ENCODE data around the gene SYT17. TPM values are rescaled to one million over a fixed set of nuclear protein-coding genes. Genes with fewer than 3 reads are reported as not detected.

The SYT17 gene
- total RNA-seq, 1 donor from 2014 or later = 10.7 TPM

DNA sequence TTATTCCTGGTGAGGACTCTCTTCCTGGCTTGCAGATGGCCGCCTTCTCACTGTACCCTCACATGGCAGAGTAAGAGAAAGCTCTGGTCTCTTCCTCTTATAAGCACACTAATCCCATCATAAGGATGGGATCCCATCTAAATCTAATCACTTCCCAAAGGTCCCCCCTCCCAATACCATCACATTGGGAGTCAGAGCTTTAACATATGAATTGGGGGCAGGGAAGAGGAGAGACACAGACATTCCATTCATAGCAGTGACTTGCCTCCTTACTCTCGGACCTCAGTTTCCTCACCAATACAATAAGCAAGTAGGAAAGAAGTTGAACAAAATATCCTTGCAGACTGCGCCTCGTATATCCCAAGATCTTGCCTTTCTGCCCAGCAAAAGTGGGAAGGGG is 119.2 kb downstream of the SYT17 start:
- TF ChIP-seq, protein P1, sequence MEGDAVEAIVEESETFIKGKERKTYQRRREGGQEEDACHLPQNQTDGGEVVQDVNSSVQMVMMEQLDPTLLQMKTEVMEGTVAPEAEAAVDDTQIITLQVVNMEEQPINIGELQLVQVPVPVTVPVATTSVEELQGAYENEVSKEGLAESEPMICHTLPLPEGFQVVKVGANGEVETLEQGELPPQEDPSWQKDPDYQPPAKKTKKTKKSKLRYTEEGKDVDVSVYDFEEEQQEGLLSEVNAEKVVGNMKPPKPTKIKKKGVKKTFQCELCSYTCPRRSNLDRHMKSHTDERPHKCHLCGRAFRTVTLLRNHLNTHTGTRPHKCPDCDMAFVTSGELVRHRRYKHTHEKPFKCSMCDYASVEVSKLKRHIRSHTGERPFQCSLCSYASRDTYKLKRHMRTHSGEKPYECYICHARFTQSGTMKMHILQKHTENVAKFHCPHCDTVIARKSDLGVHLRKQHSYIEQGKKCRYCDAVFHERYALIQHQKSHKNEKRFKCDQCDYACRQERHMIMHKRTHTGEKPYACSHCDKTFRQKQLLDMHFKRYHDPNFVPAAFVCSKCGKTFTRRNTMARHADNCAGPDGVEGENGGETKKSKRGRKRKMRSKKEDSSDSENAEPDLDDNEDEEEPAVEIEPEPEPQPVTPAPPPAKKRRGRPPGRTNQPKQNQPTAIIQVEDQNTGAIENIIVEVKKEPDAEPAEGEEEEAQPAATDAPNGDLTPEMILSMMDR (IDR thresholded peaks at IDR 0.05; ENCODE audit: unreplicated experiment) = no peak
- H3K36me3 Mint-ChIP-seq (ENCODE audit: insufficient read depth) = no peaks in the 10 kb centered on the region
- H3K27me3 Mint-ChIP-seq = no peaks in the 10 kb centered on the region
- peaks cover 9% of the 10 kb centered on the region for H3K4me1 Mint-ChIP-seq (ENCODE audit: low read depth)
- DNase-seq (ENCODE audit: low spot score, unreplicated experiment) = no peak
- H3K4me3 Mint-ChIP-seq (ENCODE audit: low read depth) = no peak overlapping the region
- no peaks in the 10 kb centered on the region for H3K9me3 Mint-ChIP-seq (ENCODE audit: low read depth)
- no peak overlapping the region for H3K27ac Mint-ChIP-seq

DNA sequence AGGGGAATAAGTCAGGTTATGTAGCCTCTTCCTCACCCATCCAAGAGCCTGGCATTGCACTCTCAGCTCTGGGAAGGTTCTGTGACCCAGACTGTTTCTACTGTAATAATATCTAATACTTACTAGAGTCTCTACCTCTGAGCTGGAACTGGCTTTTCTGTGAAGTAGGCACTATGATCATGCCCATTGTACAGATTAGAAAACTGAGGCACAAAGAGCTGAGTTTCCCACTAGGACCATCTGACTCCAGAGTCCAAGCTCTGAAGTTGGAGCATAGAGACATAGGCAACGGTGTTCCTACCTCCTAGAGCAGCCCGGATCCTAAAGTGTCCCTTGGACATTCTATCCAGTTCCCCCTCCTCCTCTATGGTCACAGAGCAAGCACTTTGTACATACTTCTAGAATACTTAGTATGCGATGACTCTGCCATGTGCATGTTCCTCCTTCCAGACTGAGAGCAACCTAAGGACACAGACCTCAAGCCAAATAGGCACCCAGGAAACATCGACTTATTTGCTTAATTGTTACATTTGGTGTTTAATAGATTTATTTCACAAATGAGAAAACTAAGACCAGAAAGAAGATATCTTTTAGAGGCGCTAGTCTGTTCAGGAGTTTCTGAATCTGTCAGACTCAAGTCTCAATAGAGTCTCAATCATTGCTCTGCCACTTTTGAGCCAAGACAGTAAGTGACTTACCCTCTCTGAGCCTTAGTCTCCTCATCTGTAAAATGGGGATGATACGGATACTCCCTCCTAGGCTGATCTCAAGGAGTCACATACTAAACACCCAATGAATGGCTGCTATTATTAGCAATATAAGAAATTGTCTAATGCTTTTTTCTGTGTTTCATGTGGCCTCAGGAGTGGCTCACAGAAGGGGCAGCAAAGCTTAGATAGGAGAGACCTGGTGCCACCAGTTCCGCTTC is 121.1 kb downstream of the SYT17 start:
- no peak for DNase-seq (ENCODE audit: low spot score, unreplicated experiment)
- no peaks in the 10 kb centered on the region for H3K27me3 Mint-ChIP-seq
- no peak overlapping the region for H3K4me3 Mint-ChIP-seq (ENCODE audit: low read depth)
- no peak overlapping the region for H3K27ac Mint-ChIP-seq
- TF ChIP-seq, protein P1 (IDR thresholded peaks at IDR 0.05; ENCODE audit: unreplicated experiment) = no peak
- peaks cover 15% of the 10 kb centered on the region for H3K4me1 Mint-ChIP-seq (ENCODE audit: low read depth)
- H3K36me3 Mint-ChIP-seq (ENCODE audit: insufficient read depth) = no peaks in the 10 kb centered on the region
- H3K9me3 Mint-ChIP-seq (ENCODE audit: low read depth) = no peaks in the 10 kb centered on the region

DNA sequence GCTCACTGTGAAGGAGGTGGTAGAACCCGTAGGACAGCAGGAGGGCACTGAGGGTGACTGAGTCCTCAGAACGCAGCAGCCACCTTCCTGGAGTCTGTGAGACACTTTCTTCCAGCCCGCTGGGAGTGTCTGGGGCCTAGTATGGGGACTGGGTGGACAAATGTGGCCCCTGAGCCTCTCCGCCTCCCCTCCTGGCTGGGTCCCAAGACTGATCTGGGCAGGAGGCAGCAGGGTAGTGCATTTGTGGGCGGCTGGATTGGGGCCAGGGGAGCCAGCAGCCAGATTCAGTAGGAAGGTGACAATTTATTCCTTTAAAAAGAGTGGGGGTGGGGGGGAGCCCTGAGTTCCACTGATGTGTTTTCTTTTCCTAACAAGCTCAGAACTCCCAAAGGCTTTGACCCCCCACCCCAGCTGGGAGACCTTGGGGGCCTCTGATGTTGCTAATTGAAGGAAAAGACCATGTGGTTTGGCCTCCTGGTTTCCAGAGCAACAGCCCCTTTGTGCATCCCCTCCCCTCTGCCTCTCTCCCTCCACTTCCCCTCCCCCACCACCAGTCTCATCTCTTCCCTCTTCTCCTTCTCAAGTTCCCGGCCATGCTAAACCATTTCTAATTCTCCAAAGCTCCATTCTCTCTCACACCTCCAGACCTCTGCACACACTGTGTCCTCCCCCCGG is 121.9 kb downstream of the SYT17 start:
- no peaks in the 10 kb centered on the region for H3K36me3 Mint-ChIP-seq (ENCODE audit: insufficient read depth)
- H3K4me1 Mint-ChIP-seq (ENCODE audit: low read depth) = peaks cover 18% of the 10 kb centered on the region
- no peak for DNase-seq (ENCODE audit: low spot score, unreplicated experiment)
- TF ChIP-seq, protein P1 (IDR thresholded peaks at IDR 0.05; ENCODE audit: unreplicated experiment) = no peak
- no peaks in the 10 kb centered on the region for H3K27me3 Mint-ChIP-seq
- no peak overlapping the region for H3K27ac Mint-ChIP-seq
- no peak overlapping the region for H3K4me3 Mint-ChIP-seq (ENCODE audit: low read depth)
- H3K9me3 Mint-ChIP-seq (ENCODE audit: low read depth) = no peaks in the 10 kb centered on the region

DNA sequence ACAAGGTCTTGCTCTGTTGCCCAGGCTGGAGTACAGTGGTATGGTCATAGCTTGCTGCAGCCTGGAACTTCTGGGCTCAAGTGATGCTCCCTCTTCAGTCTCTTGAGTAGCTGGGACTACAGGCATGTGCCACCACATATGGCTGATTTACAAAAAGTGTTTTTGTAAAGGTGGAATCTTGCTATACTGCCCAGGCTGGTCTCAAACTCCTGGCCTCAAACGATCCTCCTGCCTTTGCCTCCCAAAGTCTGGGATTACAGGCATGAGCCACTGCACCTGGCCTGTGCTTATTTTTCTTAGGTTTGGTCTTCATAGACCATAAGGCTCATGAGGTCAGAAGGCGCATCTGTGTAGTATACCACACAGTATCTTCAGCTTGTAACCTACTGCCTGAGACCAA is 122.8 kb downstream of the SYT17 start:
- H3K4me1 Mint-ChIP-seq (ENCODE audit: low read depth) = peaks cover 18% of the 10 kb centered on the region
- DNase-seq (ENCODE audit: low spot score, unreplicated experiment) = no peak
- no peaks in the 10 kb centered on the region for H3K36me3 Mint-ChIP-seq (ENCODE audit: insufficient read depth)
- TF ChIP-seq, protein P1 (IDR thresholded peaks at IDR 0.05; ENCODE audit: unreplicated experiment) = no peak
- H3K27me3 Mint-ChIP-seq = no peaks in the 10 kb centered on the region
- no peaks in the 10 kb centered on the region for H3K9me3 Mint-ChIP-seq (ENCODE audit: low read depth)
- no peak overlapping the region for H3K27ac Mint-ChIP-seq
- no peak overlapping the region for H3K4me3 Mint-ChIP-seq (ENCODE audit: low read depth)

DNA sequence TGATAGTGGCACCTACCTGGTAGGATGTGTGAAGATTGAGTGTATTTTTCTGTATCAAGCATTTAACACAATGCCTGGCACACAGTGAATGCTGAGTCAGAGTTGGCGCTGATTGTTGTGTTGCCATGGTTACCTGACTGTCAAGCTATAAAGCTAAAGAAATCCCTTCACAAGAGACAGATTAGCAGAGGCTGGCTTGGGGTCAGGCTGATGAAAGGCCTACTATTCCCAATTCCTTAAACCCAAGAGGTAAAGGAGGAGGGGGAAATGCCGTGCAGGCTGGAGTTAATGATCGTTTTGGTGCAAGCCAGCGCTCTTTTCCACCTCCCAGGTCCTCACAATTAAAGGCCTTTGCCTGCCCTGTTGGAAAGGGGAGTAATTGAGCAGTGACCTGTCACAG is 123.4 kb downstream of the SYT17 start:
- TF ChIP-seq, protein P1 (IDR thresholded peaks at IDR 0.05; ENCODE audit: unreplicated experiment) = no peak
- H3K36me3 Mint-ChIP-seq (ENCODE audit: insufficient read depth) = no peaks in the 10 kb centered on the region
- H3K27me3 Mint-ChIP-seq = no peaks in the 10 kb centered on the region
- DNase-seq (ENCODE audit: low spot score, unreplicated experiment) = no peak
- H3K4me3 Mint-ChIP-seq (ENCODE audit: low read depth) = no peak overlapping the region
- H3K27ac Mint-ChIP-seq = no peak overlapping the region
- peaks cover 18% of the 10 kb centered on the region for H3K4me1 Mint-ChIP-seq (ENCODE audit: low read depth)
- H3K9me3 Mint-ChIP-seq (ENCODE audit: low read depth) = no peaks in the 10 kb centered on the region
